HepG2 (cell line): ENCODE measurements around the gene ENAH. TPM values are rescaled to one million over a fixed set of nuclear protein-coding genes. Genes with fewer than 3 reads are reported as not detected.
A peak's percentile ranks its signal among the peaks of the same experiment; 100 is the strongest.

Experiments
- HINFP ChIP-seq: sonication (generic); formaldehyde crosslinking; IDR thresholded peaks from 2 replicates; pipeline ENCODE4 v1.4.0; 2020; ENCODE audit warnings: low read depth, mild to moderate bottlenecking, missing genetic modification reagents
- NAIF1 ChIP-seq: sonication (generic); formaldehyde crosslinking; IDR thresholded peaks from 2 replicates; pipeline ENCODE4 v1.5.0; 2020; ENCODE audit warnings: mild to moderate bottlenecking, missing genetic modification reagents, borderline replicate concordance
- REXO4 ChIP-seq: sonication (generic); formaldehyde crosslinking; IDR thresholded peaks from 2 replicates; pipeline ENCODE4 v1.8.0; 2022; ENCODE audit warnings: missing genetic modification reagents, mild to moderate bottlenecking, borderline replicate concordance
- RFXAP ChIP-seq: sonication (generic); formaldehyde crosslinking; IDR thresholded peaks from 2 replicates; pipeline ENCODE4 v1.4.0; 2020; ENCODE audit warnings: missing genetic modification reagents, borderline replicate concordance
- RNF219 ChIP-seq: sonication (generic); formaldehyde crosslinking; IDR thresholded peaks from 2 replicates; pipeline ENCODE4 v1.5.0; 2020; ENCODE audit warnings: mild to moderate bottlenecking, missing genetic modification reagents
- SSRP1 ChIP-seq: IDR thresholded peaks from 2 replicates; pipeline ENCODE4 v1.6.1; 2016; ENCODE audit warnings: control low read depth
- TAF15 ChIP-seq: fragments of 200-400 bp; formaldehyde crosslinking; IDR thresholded peaks from one replicate; pipeline ENCODE4 v1.6.1; 2018; ENCODE audit warnings: mild to moderate bottlenecking, low read depth, low read length; ENCODE audit not compliant: poor library complexity, severe bottlenecking
- ZBTB14 ChIP-seq: sonication (generic); formaldehyde crosslinking; IDR thresholded peaks from 2 replicates; pipeline ENCODE4 v1.4.0; 2020; ENCODE audit warnings: missing genetic modification reagents
- ZKSCAN1 ChIP-seq: fragments of 150-350 bp; IDR thresholded peaks from 2 replicates; pipeline ENCODE4 v1.6.1; 2014; ENCODE audit warnings: low read length
- ZNF44 ChIP-seq: sonication (generic); formaldehyde crosslinking; IDR thresholded peaks from 2 replicates; pipeline ENCODE4 v1.5.1; 2020; ENCODE audit warnings: mild to moderate bottlenecking, missing genetic modification reagents
- ZNF468 ChIP-seq: sonication (generic); formaldehyde crosslinking; IDR thresholded peaks from 2 replicates; pipeline ENCODE4 v1.8.0; 2022; ENCODE audit warnings: mild to moderate bottlenecking, moderate library complexity, missing genetic modification reagents
- ZNF609 ChIP-seq: sonication (generic); formaldehyde crosslinking; IDR thresholded peaks from 2 replicates; pipeline ENCODE4 v1.4.0; 2020; ENCODE audit warnings: mild to moderate bottlenecking, missing genetic modification reagents, borderline replicate concordance
- ZNF839 ChIP-seq: sonication (generic); formaldehyde crosslinking; IDR thresholded peaks from 2 replicates; pipeline ENCODE4 v1.4.0; 2020; ENCODE audit warnings: missing genetic modification reagents, mild to moderate bottlenecking, borderline replicate concordance
- ZSCAN5A ChIP-seq: sonication (generic); formaldehyde crosslinking; IDR thresholded peaks from 2 replicates; pipeline ENCODE4 v1.8.0; 2022; ENCODE audit warnings: mild to moderate bottlenecking, missing genetic modification reagents, borderline replicate concordance
- polyA plus RNA-seq, 8 experiments: library from polyadenylated mRNA; depleted of rRNA in 3 of 8; stranded (reverse) in 7 of 8; unstranded in 1 of 8; fragments of >200 nt; fragmentation: Illumina TruSeq in 4 of 8; extraction: Trizol in 4 of 8; gene quantifications; 2 replicates each; pipeline versions ENCODE4 v1.2.1 to v1.2.3, GENCODE V29; 2011 to 2016; ENCODE audit warnings: low read depth in 4 of 8, missing spikeins in 1 of 8, mixed read lengths in 1 of 8; ENCODE audit not compliant: insufficient read depth in 1 of 8
- total RNA-seq, 5 experiments: library from RNA; depleted of rRNA; stranded (reverse); fragments of >200 nt; fragmentation: Illumina TruSeq; extraction: Trizol; gene quantifications; 2 replicates each; pipeline ENCODE4 v1.2.3, GENCODE V29; 2016; ENCODE audit warnings: low read depth in 1 of 5

The ENAH gene
- total and polyA plus RNA-seq, 2 of the 13 experiments (the other 11 are each of a cell fraction or from before 2014, with no cell fraction given) = 22.1 to 58.3 TPM

GRCh38 chr1:225474986-225475820, 177.7 kb downstream of the ENAH start (continued):
- TF ChIP-seq ZNF609 (CRISPR knock-in tag) = 0 out of 2 replicates have a peak, but pooled peaks have one; percentile 34
- TF ChIP-seq ZNF839 (CRISPR knock-in tag) = peak; percentile 30; the same call in 1 of the 2 replicates
- peak; percentile 71; the same call in 1 of the 2 replicates for TF ChIP-seq ZNF44
- no peak for TF ChIP-seq ZBTB14 (CRISPR knock-in tag)
- no peak for TF ChIP-seq RNF219 (CRISPR knock-in tag)
- TF ChIP-seq ZKSCAN1 = no peak
- TF ChIP-seq REXO4 (CRISPR knock-in tag) = no peak
- TF ChIP-seq TAF15 = no peak
- 0 out of 2 replicates have a peak, but pooled peaks have one; percentile 32 for TF ChIP-seq RFXAP (CRISPR knock-in tag)
- no peak for TF ChIP-seq ZNF468 (CRISPR knock-in tag)
- TF ChIP-seq NAIF1 (CRISPR knock-in tag) = no peak
- peak; percentile 95 for TF ChIP-seq HINFP (CRISPR knock-in tag)
- TF ChIP-seq ZSCAN5A (CRISPR knock-in tag) = peak; percentile 55; the same call in 1 of the 2 replicates
- TF ChIP-seq SSRP1 (CRISPR knock-in tag) = no peak
